ENCODE measurements around the gene TAS2R60. TPM values are rescaled to one million over a fixed set of nuclear protein-coding genes. Genes with fewer than 3 reads are reported as not detected.

The TAS2R60 gene
- total and polyA plus RNA-seq, 4 donors = 0.50 TPM; not detected in 3

- H3K4me3 ChIP-seq (ENCODE audit: low read depth in 1 of 3, low read length in 3 of 3) = no peak overlapping the region
- 65% methylated on average over 6 of the region's 6 CpGs for WGBS
- no peaks in the 10 kb centered on the region for H3K36me3 ChIP-seq (ENCODE audit: control insufficient read depth in 4 of 4, insufficient read depth in 3 of 4, low read depth in 1 of 4, low read length in 3 of 4)
- TF ChIP-seq MAX (IDR thresholded peaks at IDR 0.05) (no peak), TAF1 (conservative IDR thresholded peaks at IDR 0.05) (no peak), ZBTB33 (IDR thresholded peaks at IDR 0.05) (peak; percentile 26), GABPA (IDR thresholded peaks at IDR 0.05 in 1 of 2, conservative IDR thresholded peaks at IDR 0.05 in 1 of 2) (no peak), RXRA (IDR thresholded peaks at IDR 0.05) (peak; percentile 11 to 58), YY1 (IDR thresholded peaks at IDR 0.05) (no peak), SP1 (IDR thresholded peaks at IDR 0.05) (peak; percentile 76), NR2F2 (IDR thresholded peaks at IDR 0.05) (no peak), FOXA2 (IDR thresholded peaks at IDR 0.05) (peak; percentile 17), HNF4A (conservative IDR thresholded peaks at IDR 0.05) (peak; percentile 82 to 87), EGR1 (IDR thresholded peaks at IDR 0.05; ENCODE audit: low read depth in 2 of 2) (no peak), HNF4G (IDR thresholded peaks at IDR 0.05) (peak; percentile 49), FOXA1 (IDR thresholded peaks at IDR 0.05) (no peak), JUND (IDR thresholded peaks at IDR 0.05) (no peak), REST (IDR thresholded peaks at IDR 0.05) (no peak), RAD21 (IDR thresholded peaks at IDR 0.05) (peak in 1 of 2 donors; percentile 22), CTCF (IDR thresholded peaks at IDR 0.05; ENCODE audit: low read depth, low read length, missing input control) (no peak)
- TF ChIP-seq, protein P1, sequence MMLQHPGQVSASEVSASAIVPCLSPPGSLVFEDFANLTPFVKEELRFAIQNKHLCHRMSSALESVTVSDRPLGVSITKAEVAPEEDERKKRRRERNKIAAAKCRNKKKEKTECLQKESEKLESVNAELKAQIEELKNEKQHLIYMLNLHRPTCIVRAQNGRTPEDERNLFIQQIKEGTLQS (IDR thresholded peaks at IDR 0.05) = no peak
- H3K9me3 ChIP-seq (ENCODE audit: control insufficient read depth in 4 of 4, low read length in 3 of 4) = no peaks in the 10 kb centered on the region
- no peaks in the 10 kb centered on the region for H3K27me3 ChIP-seq (ENCODE audit: control insufficient read depth in 4 of 4, insufficient read depth in 4 of 4, low read length in 3 of 4)
- H3K4me1 ChIP-seq (ENCODE audit: control insufficient read depth in 4 of 4, insufficient read depth in 4 of 4, low read length in 3 of 4) = peaks cover 5 to 21% (median 17%) of the 10 kb centered on the region in 4 donors
- peak overlapping the region in 1 of 2 donors; percentile 19 for H3K27ac ChIP-seq (ENCODE audit: low read depth in 1 of 2, low read length in 2 of 2)
- H3K9ac ChIP-seq (ENCODE audit: low read depth in 1 of 2, low read length in 2 of 2) = no peak overlapping the region
- DNase-seq (ENCODE audit: low spot score) = no peak
These were observed 970 bp downstream of the TAS2R60 start for GRCh38 chr7:143444063-143444782.

Data from liver (tissue), 9 donors.